A673 (cell line): ENCODE results near the gene LRRC4C. TPM values are rescaled to one million over a fixed set of nuclear protein-coding genes. Genes with fewer than 3 reads are reported as not detected.

ENCODE experiments used
- BruUV-seq: library from RNA; stranded (reverse); fragments of 400-500 nt; replicated peaks from 2 replicates; lab custom pipeline; 2021; lab: Mats Ljungman, UMichigan
- CTCF ChIA-PET: fragments of 300-600 bp; sonication (Branson Sonifier 250); formaldehyde crosslinking; loops from one replicate; lab custom pipeline; 2022; ENCODE audit warnings: antibody characterized with exemption; lab: Charles Lee
- POLR2A ChIA-PET: fragments of 300-600 bp; sonication (Branson Sonifier 250); formaldehyde crosslinking; loops from one replicate; lab custom pipeline; 2022; ENCODE audit warnings: antibody characterized with exemption; ENCODE audit not compliant: low non-redundant PET; lab: Charles Lee
- DNase-seq: peaks from one replicate; pipeline ENCODE4 v3.0.0-alpha.2; 2015; ENCODE audit warnings: low spot score
- H3K27ac ChIP-seq: fragments of 200-600 bp; sonication (generic); 2 replicates; pipeline ENCODE4 v1.5.1; 2016; ENCODE audit warnings: mixed run types, low read depth, mild to moderate bottlenecking, mixed read lengths, antibody characterized with exemption, low read length; ENCODE audit not compliant: poor library complexity, severe bottlenecking
- H3K27me3 ChIP-seq: fragments of 200-600 bp; sonication (generic); replicated peaks from 2 replicates; pipeline ENCODE4 v1.6.1; 2017; ENCODE audit warnings: mixed run types, low read depth, mild to moderate bottlenecking, mixed read lengths, antibody characterized with exemption, low read length; ENCODE audit not compliant: insufficient read depth, poor library complexity
- H3K36me3 ChIP-seq: fragments of 200-600 bp; sonication (generic); 2 replicates; pipeline ENCODE4 v1.6.1; 2016; ENCODE audit warnings: mixed run types, mild to moderate bottlenecking, mixed read lengths, antibody characterized with exemption, low read length; ENCODE audit not compliant: insufficient read depth, poor library complexity, severe bottlenecking
- H3K4me1 ChIP-seq: fragments of 200-600 bp; sonication (generic); 2 replicates; pipeline ENCODE4 v1.6.1; 2017; ENCODE audit warnings: mixed run types, mild to moderate bottlenecking, mixed read lengths, antibody characterized with exemption, low read length; ENCODE audit not compliant: insufficient read depth, poor library complexity, severe bottlenecking
- H3K4me3 ChIP-seq: fragments of 200-600 bp; sonication (generic); 2 replicates; pipeline ENCODE4 v1.5.1; 2016; ENCODE audit warnings: low read depth, mixed run types, mild to moderate bottlenecking, mixed read lengths, low read length; ENCODE audit not compliant: poor library complexity, severe bottlenecking
- H3K9me3 ChIP-seq: fragments of 200-600 bp; sonication (generic); 2 replicates; pipeline ENCODE4 v1.6.1; 2016; ENCODE audit warnings: mixed run types, low read depth, mild to moderate bottlenecking, mixed read lengths, antibody characterized with exemption, low read length; ENCODE audit not compliant: poor library complexity, severe bottlenecking
- CTCF ChIP-seq: fragments of 300-800, 200-600 bp; sonication (generic); conservative IDR thresholded peaks from 2 replicates; pipeline ENCODE4 v1.5.1; 2017; ENCODE audit warnings: low read depth, mild to moderate bottlenecking, antibody characterized with exemption, low read length, moderate library complexity, mixed read lengths
- EZH2 ChIP-seq: fragments of 200-600 bp; sonication (generic); IDR thresholded peaks from 2 replicates; pipeline ENCODE4 v1.6.1; 2017; ENCODE audit warnings: borderline replicate concordance, low read depth, mild to moderate bottlenecking, mixed read lengths, antibody characterized with exemption, low read length; ENCODE audit not compliant: poor library complexity, severe bottlenecking
- intact Hi-C: fragments of 100-400 bp; cut with micrococcal nuclease; formaldehyde crosslinking; loops from one replicate; pipeline ENCODE4 v1.10.0; 2022; ENCODE audit not compliant: unreplicated experiment
- total RNA-seq: library from RNA; stranded (reverse); gene quantifications from 2 replicates; pipeline ENCODE4 v1.2.3, GENCODE V29; 2021

The LRRC4C gene
- total RNA-seq, 1 experiment from 2014 or later = 38.3 TPM

DNA sequence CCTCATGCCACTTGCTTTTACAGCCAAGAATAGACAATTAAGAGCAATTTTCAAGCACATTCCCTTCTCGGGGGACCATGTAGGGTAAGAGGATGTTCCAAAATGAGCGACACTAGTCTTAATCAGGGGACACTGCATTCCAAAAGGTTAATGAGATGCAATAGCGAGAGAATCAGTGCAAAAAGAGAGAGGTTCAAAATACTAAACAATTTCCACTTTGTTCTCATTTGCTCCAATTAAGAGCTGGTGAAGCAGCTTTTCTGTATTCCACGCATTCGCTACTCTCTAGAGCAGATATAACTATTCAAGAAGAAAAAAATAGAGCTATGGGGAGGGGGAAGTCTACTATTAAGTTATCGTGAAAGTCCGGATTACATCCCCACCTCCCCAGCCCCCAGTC lies 811 bp downstream of the LRRC4C start:
- TF ChIP-seq CTCF (no peak), EZH2 (no peak)
- Histone ChIP-seq H3K9me3 (no peaks in the 10 kb centered on the region), H3K27ac (no peak overlapping the region), H3K4me1 (no peaks in the 10 kb centered on the region), H3K27me3 (peaks cover 39% of the 10 kb centered on the region), H3K4me3 (no peak overlapping the region), H3K36me3 (no peaks in the 10 kb centered on the region)
- ChIA-PET POLR2A (no interaction called here), CTCF (no interaction called here)
- intact Hi-C loops = no loop called here
- BruUV-seq = no TSS peak
- no peak for DNase-seq

GRCh38 chr11:41458154-41458553 lies 1.3 kb downstream of the LRRC4C start:
- intact Hi-C loops = no loop called here
- Histone ChIP-seq H3K9me3 (no peaks in the 10 kb centered on the region), H3K4me3 (no peak overlapping the region), H3K27me3 (peaks cover 39% of the 10 kb centered on the region), H3K4me1 (no peaks in the 10 kb centered on the region), H3K27ac (no peak overlapping the region), H3K36me3 (no peaks in the 10 kb centered on the region)
- TF ChIP-seq EZH2 (no peak), CTCF (no peak)
- ChIA-PET POLR2A (no interaction called here), CTCF (no interaction called here)
- DNase-seq = no peak
- no TSS peak for BruUV-seq

DNA sequence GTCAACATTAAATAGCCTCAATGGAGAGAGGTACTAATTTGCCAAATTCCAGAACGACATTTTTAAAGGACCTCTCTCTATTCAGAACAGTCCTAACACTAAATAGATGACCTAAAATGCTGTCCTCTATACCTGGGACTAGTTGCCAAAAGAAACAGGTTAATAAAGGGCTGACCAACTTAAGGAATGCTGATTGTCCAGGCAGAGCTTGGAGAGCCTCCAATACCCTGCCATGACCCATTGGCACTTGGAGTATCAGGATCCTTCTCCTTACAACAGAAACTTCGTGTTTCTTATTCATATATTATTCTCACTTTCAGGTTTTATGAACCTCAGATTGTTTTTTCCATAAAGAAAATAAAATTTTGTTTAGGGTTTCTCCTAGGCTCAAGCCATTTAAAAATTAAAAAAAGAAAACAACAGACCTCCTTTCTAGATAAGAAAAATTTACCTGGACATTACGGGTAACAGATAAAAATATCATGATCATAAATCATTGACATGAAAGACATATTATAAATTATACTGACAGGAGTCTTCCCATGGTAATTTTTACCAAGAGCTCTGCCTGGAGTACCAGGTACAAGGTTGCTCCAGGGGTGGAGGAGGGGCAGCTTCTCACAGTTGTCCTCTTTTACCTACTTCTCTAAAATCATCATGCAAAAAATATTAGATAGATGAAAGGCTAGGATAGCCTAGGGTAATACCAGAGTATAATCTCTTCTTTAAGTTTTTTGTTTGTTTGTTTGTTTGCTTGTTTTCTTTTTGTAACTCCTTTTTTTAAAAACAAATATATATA lies 2.0 kb downstream of the LRRC4C start:
- POLR2A ChIA-PET = no interaction called here
- no TSS peak for BruUV-seq
- no peak for DNase-seq
- no peaks in the 10 kb centered on the region for H3K36me3 ChIP-seq
- CTCF ChIA-PET = no interaction called here
- intact Hi-C loops = no loop called here
- no peaks in the 10 kb centered on the region for H3K9me3 ChIP-seq
- H3K27ac ChIP-seq = no peak overlapping the region
- H3K27me3 ChIP-seq = peaks cover 39% of the 10 kb centered on the region
- H3K4me3 ChIP-seq = no peak overlapping the region
- no peak for TF ChIP-seq CTCF
- TF ChIP-seq EZH2 = no peak
- H3K4me1 ChIP-seq = no peaks in the 10 kb centered on the region
